Neural cell (in vitro differentiated cells): ENCODE results near the gene CHST13. TPM values are rescaled to one million over a fixed set of nuclear protein-coding genes. Genes with fewer than 3 reads are reported as not detected.

ENCODE experiments used
- H2AFZ ChIP-seq: fragments of 200-600, 300-800 bp; sonication (generic), shearing (Covaris generic); 2 replicates; pipeline ENCODE4 v1.6.0; 2014; ENCODE audit warnings: low read depth, mild to moderate bottlenecking, antibody characterized with exemption, low read length, moderate library complexity
- H3F3A ChIP-seq: fragments of 200-600 bp; shearing (Covaris generic); 2 replicates; pipeline ENCODE4 v1.6.1; 2016; ENCODE audit warnings: mild to moderate bottlenecking, moderate library complexity, mixed read lengths, antibody characterized with exemption, low read length; ENCODE audit not compliant: insufficient read depth, poor library complexity, severe bottlenecking
- H3K27ac ChIP-seq: fragments of 200-600, 300-800 bp; sonication (generic), shearing (Covaris generic); 2 replicates; pipeline ENCODE4 v1.5.1; 2014; ENCODE audit warnings: mild to moderate bottlenecking, low read length, moderate library complexity
- H3K27me3 ChIP-seq: fragments of 300-800, 200-600 bp; sonication (generic), shearing (Covaris generic); 2 replicates; pipeline ENCODE4 v1.6.0; 2014; ENCODE audit warnings: mild to moderate bottlenecking, low read depth, low read length, moderate library complexity; ENCODE audit not compliant: insufficient read depth
- H3K36me3 ChIP-seq: fragments of 300-800, 200-600 bp; sonication (generic), shearing (Covaris generic); 2 replicates; pipeline ENCODE4 v1.5.1; 2014; ENCODE audit warnings: mild to moderate bottlenecking, antibody characterized with exemption, low read length, moderate library complexity; ENCODE audit not compliant: insufficient read depth
- H3K4me2 ChIP-seq: fragments of 300-800, 200-600 bp; sonication (generic), shearing (Covaris generic); 2 replicates; pipeline ENCODE4 v1.6.0; 2014; ENCODE audit warnings: mild to moderate bottlenecking, low read length
- H3K4me3 ChIP-seq: fragments of 300-800, 200-600 bp; sonication (generic), shearing (Covaris generic); 2 replicates; pipeline ENCODE4 v1.5.1; 2014; ENCODE audit warnings: mild to moderate bottlenecking, low read length, moderate library complexity
- H3K79me2 ChIP-seq: fragments of 200-600 bp; shearing (Covaris generic); replicated peaks from 2 replicates; pipeline ENCODE4 v1.6.0; 2014; ENCODE audit warnings: mild to moderate bottlenecking, low read length, moderate library complexity; ENCODE audit not compliant: insufficient read depth
- H3K9ac ChIP-seq: fragments of 300-800, 200-600 bp; sonication (generic), shearing (Covaris generic); 2 replicates; pipeline ENCODE4 v1.6.1; 2016; ENCODE audit warnings: mild to moderate bottlenecking, low read length, mixed read lengths
- H3K9me2 ChIP-seq: fragments of 200-600 bp; shearing (Covaris generic); 2 replicates; pipeline ENCODE4 v1.6.1; 2016; ENCODE audit warnings: mild to moderate bottlenecking, low read length, mixed read lengths; ENCODE audit not compliant: insufficient read depth
- H3K9me3 ChIP-seq: fragments of 200-600, 300-800 bp; sonication (generic), shearing (Covaris generic); 2 replicates; pipeline ENCODE4 v1.6.1; 2016; ENCODE audit warnings: mild to moderate bottlenecking, mixed run types, low read length, moderate library complexity, mixed read lengths
- H4K20me1 ChIP-seq: fragments of 200-600 bp; shearing (Covaris generic); 2 replicates; pipeline ENCODE4 v1.6.1; 2016; ENCODE audit warnings: mild to moderate bottlenecking, mixed run types; ENCODE audit not compliant: insufficient read depth
- EP300 ChIP-seq: fragments of 450-650 bp; conservative IDR thresholded peaks from 2 replicates; pipeline ENCODE4 v1.6.1; 2014; ENCODE audit warnings: antibody characterized with exemption, mild to moderate bottlenecking, moderate library complexity; ENCODE audit not compliant: poor library complexity, severe bottlenecking
- EZH2 ChIP-seq: fragments of 200-600, 300-800 bp; shearing (Covaris generic), sonication (generic); IDR thresholded peaks from 2 replicates; pipeline ENCODE4 v1.6.1; 2014; ENCODE audit warnings: antibody characterized with exemption, low read length, borderline replicate concordance, mild to moderate bottlenecking; ENCODE audit not compliant: insufficient read depth, poor library complexity, severe bottlenecking
- MXI1 ChIP-seq: fragments of 450-650 bp; conservative IDR thresholded peaks from 2 replicates; pipeline ENCODE4 v1.6.1; 2014; ENCODE audit warnings: antibody characterized with exemption, mild to moderate bottlenecking; ENCODE audit not compliant: poor library complexity, severe bottlenecking
- POLR2AphosphoS5 ChIP-seq: IDR thresholded peaks from 2 replicates; pipeline ENCODE4 v1.6.1; 2012
- RAD21 ChIP-seq: fragments of 450-650 bp; conservative IDR thresholded peaks from 2 replicates; pipeline ENCODE4 v1.6.1; 2014; ENCODE audit warnings: antibody characterized with exemption, mild to moderate bottlenecking, moderate library complexity
- SMC3 ChIP-seq: fragments of 450-650 bp; conservative IDR thresholded peaks from 2 replicates; pipeline ENCODE4 v1.6.1; 2014; ENCODE audit warnings: antibody characterized with exemption, mild to moderate bottlenecking, moderate library complexity; ENCODE audit not compliant: poor library complexity
- TAF1 ChIP-seq: IDR thresholded peaks from 2 replicates; pipeline ENCODE4 v1.6.1; 2012; ENCODE audit warnings: low read depth
- polyA plus RNA-seq: library from polyadenylated mRNA; depleted of rRNA; stranded (reverse); fragments of >200 nt; gene quantifications from 2 replicates; pipeline ENCODE4 v1.2.3, GENCODE V29; 2014
- TF ChIP-seq, protein P1 (sequence below): IDR thresholded peaks from 2 replicates; pipeline ENCODE4 v1.6.1; 2012; ENCODE audit warnings: borderline replicate concordance
- TF ChIP-seq, protein P2 (sequence below): fragments of 450-650 bp; IDR thresholded peaks from 2 replicates; pipeline ENCODE4 v1.5.1; 2014; ENCODE audit warnings: antibody characterized with exemption, mild to moderate bottlenecking, moderate library complexity; ENCODE audit not compliant: poor library complexity, severe bottlenecking

Gene CHST13
- polyA plus RNA-seq, 1 donor from 2014 or later = not detected

DNA sequence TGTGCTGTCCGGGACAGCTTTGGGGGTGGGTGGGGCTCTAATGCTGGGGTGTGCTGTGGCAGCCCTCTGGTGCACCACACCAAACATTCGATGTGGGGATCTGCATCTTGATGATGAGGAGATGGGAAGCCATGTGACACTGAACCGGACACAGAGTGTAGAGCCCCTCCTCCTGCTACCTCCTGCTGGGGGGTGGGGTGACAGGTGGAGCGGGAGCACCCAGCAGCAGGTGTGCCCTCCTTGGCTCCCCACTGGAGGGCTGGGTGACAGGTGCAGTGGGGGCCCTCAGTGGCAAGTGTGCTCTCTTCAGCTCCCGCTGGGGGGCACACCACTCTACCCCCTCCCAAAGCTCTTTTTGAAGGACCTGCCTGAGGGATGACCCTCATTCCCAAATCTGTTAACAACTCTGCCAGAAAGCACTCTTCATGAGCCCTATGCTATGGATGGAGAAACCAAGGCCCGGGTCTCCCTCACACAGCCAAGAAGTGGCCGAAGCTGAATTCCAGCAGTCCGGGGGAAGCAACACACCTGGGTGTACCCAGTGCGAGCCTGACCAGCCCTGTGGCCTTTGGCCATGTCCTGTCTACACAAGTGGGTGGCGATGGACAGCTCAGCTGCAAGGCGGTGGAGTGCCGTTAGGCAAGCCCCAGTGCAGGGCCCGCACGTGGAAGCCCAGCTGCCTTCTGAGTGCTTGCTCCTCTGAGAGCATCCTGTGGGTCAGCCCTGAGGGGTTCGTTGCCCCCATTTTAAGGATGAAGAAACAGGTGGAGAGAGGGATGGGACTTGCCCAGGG lies 5.8 kb upstream of the CHST13 start:
- Histone ChIP-seq H3K9ac (no peak overlapping the region), H4K20me1 (no peaks in the 10 kb centered on the region), H3K9me2 (no peaks in the 10 kb centered on the region), H2AFZ (no peak overlapping the region), H3K79me2 (no peaks in the 10 kb centered on the region), H3K36me3 (no peaks in the 10 kb centered on the region), H3K27me3 (peaks cover 9% of the 10 kb centered on the region), H3K27ac (no peak overlapping the region), H3K4me3 (no peak overlapping the region), H3F3A (no peaks in the 10 kb centered on the region), H3K9me3 (no peaks in the 10 kb centered on the region), H3K4me2 (no peak overlapping the region)
- no peak for TF ChIP-seq POLR2AphosphoS5
- TF ChIP-seq EP300 = no peak
- no peak for TF ChIP-seq EZH2
- no peak for TF ChIP-seq RAD21
- TF ChIP-seq TAF1 = no peak
- no peak for TF ChIP-seq MXI1
- TF ChIP-seq, protein P1, sequence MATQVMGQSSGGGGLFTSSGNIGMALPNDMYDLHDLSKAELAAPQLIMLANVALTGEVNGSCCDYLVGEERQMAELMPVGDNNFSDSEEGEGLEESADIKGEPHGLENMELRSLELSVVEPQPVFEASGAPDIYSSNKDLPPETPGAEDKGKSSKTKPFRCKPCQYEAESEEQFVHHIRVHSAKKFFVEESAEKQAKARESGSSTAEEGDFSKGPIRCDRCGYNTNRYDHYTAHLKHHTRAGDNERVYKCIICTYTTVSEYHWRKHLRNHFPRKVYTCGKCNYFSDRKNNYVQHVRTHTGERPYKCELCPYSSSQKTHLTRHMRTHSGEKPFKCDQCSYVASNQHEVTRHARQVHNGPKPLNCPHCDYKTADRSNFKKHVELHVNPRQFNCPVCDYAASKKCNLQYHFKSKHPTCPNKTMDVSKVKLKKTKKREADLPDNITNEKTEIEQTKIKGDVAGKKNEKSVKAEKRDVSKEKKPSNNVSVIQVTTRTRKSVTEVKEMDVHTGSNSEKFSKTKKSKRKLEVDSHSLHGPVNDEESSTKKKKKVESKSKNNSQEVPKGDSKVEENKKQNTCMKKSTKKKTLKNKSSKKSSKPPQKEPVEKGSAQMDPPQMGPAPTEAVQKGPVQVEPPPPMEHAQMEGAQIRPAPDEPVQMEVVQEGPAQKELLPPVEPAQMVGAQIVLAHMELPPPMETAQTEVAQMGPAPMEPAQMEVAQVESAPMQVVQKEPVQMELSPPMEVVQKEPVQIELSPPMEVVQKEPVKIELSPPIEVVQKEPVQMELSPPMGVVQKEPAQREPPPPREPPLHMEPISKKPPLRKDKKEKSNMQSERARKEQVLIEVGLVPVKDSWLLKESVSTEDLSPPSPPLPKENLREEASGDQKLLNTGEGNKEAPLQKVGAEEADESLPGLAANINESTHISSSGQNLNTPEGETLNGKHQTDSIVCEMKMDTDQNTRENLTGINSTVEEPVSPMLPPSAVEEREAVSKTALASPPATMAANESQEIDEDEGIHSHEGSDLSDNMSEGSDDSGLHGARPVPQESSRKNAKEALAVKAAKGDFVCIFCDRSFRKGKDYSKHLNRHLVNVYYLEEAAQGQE = no peak
- TF ChIP-seq SMC3 = no peak
- TF ChIP-seq, protein P2, sequence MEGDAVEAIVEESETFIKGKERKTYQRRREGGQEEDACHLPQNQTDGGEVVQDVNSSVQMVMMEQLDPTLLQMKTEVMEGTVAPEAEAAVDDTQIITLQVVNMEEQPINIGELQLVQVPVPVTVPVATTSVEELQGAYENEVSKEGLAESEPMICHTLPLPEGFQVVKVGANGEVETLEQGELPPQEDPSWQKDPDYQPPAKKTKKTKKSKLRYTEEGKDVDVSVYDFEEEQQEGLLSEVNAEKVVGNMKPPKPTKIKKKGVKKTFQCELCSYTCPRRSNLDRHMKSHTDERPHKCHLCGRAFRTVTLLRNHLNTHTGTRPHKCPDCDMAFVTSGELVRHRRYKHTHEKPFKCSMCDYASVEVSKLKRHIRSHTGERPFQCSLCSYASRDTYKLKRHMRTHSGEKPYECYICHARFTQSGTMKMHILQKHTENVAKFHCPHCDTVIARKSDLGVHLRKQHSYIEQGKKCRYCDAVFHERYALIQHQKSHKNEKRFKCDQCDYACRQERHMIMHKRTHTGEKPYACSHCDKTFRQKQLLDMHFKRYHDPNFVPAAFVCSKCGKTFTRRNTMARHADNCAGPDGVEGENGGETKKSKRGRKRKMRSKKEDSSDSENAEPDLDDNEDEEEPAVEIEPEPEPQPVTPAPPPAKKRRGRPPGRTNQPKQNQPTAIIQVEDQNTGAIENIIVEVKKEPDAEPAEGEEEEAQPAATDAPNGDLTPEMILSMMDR = no peak

DNA sequence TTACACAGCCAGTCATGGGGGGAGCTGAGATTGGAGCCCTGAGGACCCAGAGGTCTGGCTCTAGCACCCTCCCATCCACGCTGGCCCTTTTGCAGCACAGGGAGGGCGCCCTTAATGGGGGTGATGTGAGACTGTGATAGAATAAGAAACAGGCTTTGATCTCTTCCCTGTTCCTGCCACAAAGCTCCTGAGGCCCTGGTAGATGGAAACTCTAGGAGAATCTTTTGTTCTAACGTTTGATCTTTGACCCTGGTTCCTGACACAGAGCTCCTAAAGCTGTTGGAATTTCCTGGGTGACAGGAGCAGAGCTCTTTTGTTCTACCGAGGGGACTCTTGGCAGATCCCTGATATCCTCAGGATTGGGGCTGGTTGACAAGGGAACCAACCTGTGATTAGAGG lies 5.2 kb upstream of the CHST13 start:
- no peak for TF ChIP-seq RAD21
- TF ChIP-seq SMC3 = no peak
- TF ChIP-seq EP300 = no peak
- no peak for TF ChIP-seq TAF1
- TF ChIP-seq EZH2 = no peak
- TF ChIP-seq, protein P1 = no peak
- no peak for TF ChIP-seq POLR2AphosphoS5
- TF ChIP-seq MXI1 = no peak
- TF ChIP-seq, protein P2 = no peak
- no peaks in the 10 kb centered on the region for H4K20me1 ChIP-seq
- H3K36me3 ChIP-seq = no peaks in the 10 kb centered on the region
- H3K4me2 ChIP-seq = no peak overlapping the region
- H3K27me3 ChIP-seq = peaks cover 15% of the 10 kb centered on the region
- H3K9me3 ChIP-seq = no peaks in the 10 kb centered on the region
- H3K9ac ChIP-seq = no peak overlapping the region
- H3F3A ChIP-seq = no peaks in the 10 kb centered on the region
- H3K9me2 ChIP-seq = no peaks in the 10 kb centered on the region
- no peak overlapping the region for H2AFZ ChIP-seq
- H3K27ac ChIP-seq = no peak overlapping the region
- H3K79me2 ChIP-seq = no peaks in the 10 kb centered on the region
- H3K4me3 ChIP-seq = no peak overlapping the region
